CD4-positive, alpha-beta T cell treated with Interleukin-10 for 1 hour (primary cell): Measurements from ENCODE around the gene RPS6KC1.
"Not testable (repeated sequence)": the region's sequence is repeated elsewhere in the genome, so short reads cannot be mapped to it uniquely, and the experiment has no call there.

Source experiments
- DNase-seq: peaks from one replicate; pipeline ENCODE4 v3.0.0-alpha.2; 2020

RPS6KC1 gene

GRCh38 chr1:213057264-213058059 is 6.4 kb downstream of the RPS6KC1 start:
- DNase-seq: no peak

- DNase-seq: no peak
Observed at GRCh38 chr1:213060836-213061235, 9.8 kb downstream of the RPS6KC1 start.

GRCh38 chr1:213061263-213061662 is 10.2 kb downstream of the RPS6KC1 start:
- no peak for DNase-seq

- DNase-seq: no peak
Observed at GRCh38 chr1:213065800-213066199, 14.8 kb downstream of the RPS6KC1 start.

- DNase-seq: no peak
Observed at GRCh38 chr1:213066363-213066762, 15.3 kb downstream of the RPS6KC1 start.

GRCh38 chr1:213067352-213067751 is 16.3 kb downstream of the RPS6KC1 start:
- DNase-seq: no peak

GRCh38 chr1:213070406-213070805 is 19.4 kb downstream of the RPS6KC1 start:
- peak; percentile 28 for DNase-seq

- no peak for DNase-seq
Observed at GRCh38 chr1:213075725-213076124, 24.7 kb downstream of the RPS6KC1 start.

- DNase-seq: no peak
Observed at GRCh38 chr1:213082420-213083111, 31.5 kb downstream of the RPS6KC1 start.

GRCh38 chr1:213083112-213083445 is 32.0 kb downstream of the RPS6KC1 start:
- no peak for DNase-seq

GRCh38 chr1:213087911-213088310 is 36.9 kb downstream of the RPS6KC1 start:
- DNase-seq: no peak

- DNase-seq: no peak
Observed at GRCh38 chr1:213089924-213090677, 39.1 kb downstream of the RPS6KC1 start.

GRCh38 chr1:213094446-213094845 is 43.4 kb downstream of the RPS6KC1 start:
- no peak for DNase-seq

GRCh38 chr1:213095467-213095866 is 44.4 kb downstream of the RPS6KC1 start:
- DNase-seq: no peak

GRCh38 chr1:213099682-213100399 is 48.8 kb downstream of the RPS6KC1 start:
- no peak for DNase-seq

GRCh38 chr1:213100565-213100964 is 49.5 kb downstream of the RPS6KC1 start:
- not testable (repeated sequence) for DNase-seq

GRCh38 chr1:213103377-213104306 is 52.6 kb downstream of the RPS6KC1 start:
- no peak for DNase-seq

GRCh38 chr1:213104604-213105003 is 53.6 kb downstream of the RPS6KC1 start:
- no peak for DNase-seq

- DNase-seq: no peak
Observed at GRCh38 chr1:213106298-213106697, 55.3 kb downstream of the RPS6KC1 start.

- no peak for DNase-seq
Observed at GRCh38 chr1:213107613-213108012, 56.6 kb downstream of the RPS6KC1 start.

- no peak for DNase-seq
Observed at GRCh38 chr1:213110349-213111300, 59.6 kb downstream of the RPS6KC1 start.
